Neuron (in vitro differentiated cells): ENCODE measurements around the gene BRAF.
"Not testable (repeated sequence)": the region's sequence is repeated elsewhere in the genome, so short reads cannot be mapped to it uniquely, and the experiment has no call there.

Source experiments
- H2AFZ ChIP-seq: one replicate; pipeline ENCODE4 v1.6.1; 2013; ENCODE audit warnings: low read depth, mild to moderate bottlenecking, inconsistent platforms, low read length, moderate library complexity
- H3K27me3 ChIP-seq: one replicate; pipeline ENCODE4 v1.6.1; 2013; ENCODE audit warnings: low read length; ENCODE audit not compliant: insufficient read depth
- H3K36me3 ChIP-seq: one replicate; pipeline ENCODE4 v1.6.1; 2013; ENCODE audit warnings: low read length; ENCODE audit not compliant: insufficient read depth
- H3K4me1 ChIP-seq: one replicate; pipeline ENCODE4 v1.6.1; 2013; ENCODE audit warnings: low read length; ENCODE audit not compliant: insufficient read depth
- H3K4me3 ChIP-seq: 2 replicates; pipeline ENCODE4 v1.5.1; 2013; ENCODE audit warnings: mild to moderate bottlenecking, low read length, moderate library complexity
- H3K9me3 ChIP-seq: one replicate; pipeline ENCODE4 v1.6.1; 2013; ENCODE audit warnings: low read length

BRAF gene

DNA sequence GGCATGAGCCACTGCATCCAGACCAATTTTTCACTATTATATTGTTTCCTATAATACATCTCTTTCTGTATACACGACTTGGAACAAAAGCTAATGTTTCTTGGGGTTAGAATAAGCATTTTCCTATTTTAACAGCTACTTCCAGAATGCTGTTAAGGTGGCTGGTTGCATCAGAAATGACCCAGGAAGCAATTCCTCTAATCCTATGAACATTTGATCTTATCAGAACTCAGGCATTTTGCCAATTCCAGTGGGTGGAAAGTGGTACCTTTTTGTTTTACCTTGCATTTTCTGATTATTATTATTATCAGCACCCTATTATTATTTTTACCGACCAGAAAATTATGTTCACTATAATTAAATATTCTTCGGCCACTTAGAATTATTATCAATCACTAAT, 154.9 kb downstream of the BRAF start:
- H3K4me1 ChIP-seq, result no peaks in the 10 kb centered on the region
- no peaks in the 10 kb centered on the region for H3K27me3 ChIP-seq
- no peak overlapping the region for H2AFZ ChIP-seq
- peaks cover 4% of the 10 kb centered on the region for H3K9me3 ChIP-seq
- no peak overlapping the region for H3K4me3 ChIP-seq
- H3K36me3 ChIP-seq, result peaks cover 42% of the 10 kb centered on the region

DNA sequence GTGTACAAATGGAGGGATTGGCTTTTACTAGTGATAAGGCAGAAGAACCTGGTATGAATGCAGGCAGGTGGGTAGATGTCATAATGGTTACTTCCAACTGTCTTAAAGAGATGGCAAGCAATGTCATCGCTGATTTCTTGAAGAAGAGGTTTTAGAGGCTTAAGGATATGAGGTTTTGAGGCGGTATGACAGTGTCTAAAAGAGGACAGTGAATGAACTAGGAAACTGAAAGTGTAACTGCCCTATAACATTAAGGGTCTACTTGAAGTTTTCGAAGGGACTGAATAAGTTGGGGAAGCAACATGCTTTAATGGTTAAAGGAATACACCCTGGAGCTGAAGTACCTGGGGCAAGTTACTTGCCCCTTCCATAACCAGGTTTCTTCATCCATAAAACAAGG, 157.3 kb downstream of the BRAF start:
- Histone ChIP-seq H3K4me3 (no peak overlapping the region), H3K27me3 (no peaks in the 10 kb centered on the region), H2AFZ (no peak overlapping the region), H3K9me3 (peaks cover 4% of the 10 kb centered on the region), H3K4me1 (no peaks in the 10 kb centered on the region), H3K36me3 (peaks cover 23% of the 10 kb centered on the region)

DNA sequence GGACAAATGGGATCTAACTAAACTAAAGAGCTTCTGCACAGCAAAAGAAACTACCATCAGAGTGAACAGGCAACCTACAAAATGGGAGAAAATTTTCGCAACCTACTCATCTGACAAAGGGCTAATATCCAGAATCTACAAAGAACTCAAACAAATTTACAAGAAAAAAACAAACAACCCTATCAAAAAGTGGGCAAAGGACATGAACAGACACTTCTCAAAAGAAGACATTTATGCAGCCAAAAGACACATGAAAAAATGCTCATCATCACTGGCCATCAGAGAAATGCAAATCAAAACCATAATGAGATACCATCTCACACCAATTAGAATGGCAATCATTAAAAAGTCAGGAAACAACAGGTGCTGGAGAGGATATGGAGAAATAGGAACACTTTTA, 159.3 kb downstream of the BRAF start:
- H3K9me3 ChIP-seq, H3K4me1 ChIP-seq, H2AFZ ChIP-seq, H3K27me3 ChIP-seq, H3K4me3 ChIP-seq: not testable (repeated sequence)
- peaks cover 15% of the 10 kb centered on the region for H3K36me3 ChIP-seq

DNA sequence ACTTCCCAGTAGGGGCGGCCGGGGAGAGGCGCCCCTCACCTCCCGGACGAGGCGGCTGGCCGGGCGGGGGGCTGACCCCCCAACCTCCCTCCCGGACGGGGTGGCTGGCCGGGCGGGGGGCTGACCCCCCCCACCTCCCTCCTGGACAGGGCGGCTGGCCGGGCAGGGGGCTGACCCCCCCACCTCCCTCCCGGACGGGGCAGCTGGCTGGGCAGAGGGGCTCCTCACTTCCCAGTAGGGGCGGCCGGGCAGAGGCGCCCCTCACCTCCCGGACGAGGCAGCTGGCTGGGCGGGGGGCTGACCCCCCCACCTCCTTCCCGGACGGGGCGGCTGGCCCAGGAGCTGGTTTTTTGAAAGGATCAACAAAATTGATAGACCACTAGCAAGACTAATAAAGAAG, 161.6 kb downstream of the BRAF start:
- not testable (repeated sequence) for H2AFZ ChIP-seq, H3K4me3 ChIP-seq, H3K4me1 ChIP-seq, H3K9me3 ChIP-seq, H3K27me3 ChIP-seq, H3K36me3 ChIP-seq

DNA sequence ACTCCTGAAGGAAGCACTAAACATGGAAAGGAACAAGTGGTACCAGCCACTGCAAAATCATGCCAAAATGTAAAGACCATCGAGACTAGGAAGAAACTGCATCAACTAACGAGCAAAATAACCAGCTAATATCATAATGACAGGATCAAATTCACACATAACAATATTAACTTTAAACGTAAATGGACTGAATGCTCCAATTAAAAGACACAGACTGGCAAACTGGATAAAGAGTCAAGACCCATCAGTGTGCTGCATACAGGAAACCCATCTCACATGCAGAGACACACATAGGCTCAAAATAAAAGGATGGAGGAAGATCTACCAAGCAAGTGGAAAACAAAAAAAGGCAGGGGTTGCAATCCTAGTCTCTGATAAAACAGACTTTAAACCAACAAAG, 163.4 kb downstream of the BRAF start:
- H3K9me3 ChIP-seq, H3K27me3 ChIP-seq, H3K4me3 ChIP-seq, H3K36me3 ChIP-seq, H3K4me1 ChIP-seq, H2AFZ ChIP-seq: not testable (repeated sequence)

DNA sequence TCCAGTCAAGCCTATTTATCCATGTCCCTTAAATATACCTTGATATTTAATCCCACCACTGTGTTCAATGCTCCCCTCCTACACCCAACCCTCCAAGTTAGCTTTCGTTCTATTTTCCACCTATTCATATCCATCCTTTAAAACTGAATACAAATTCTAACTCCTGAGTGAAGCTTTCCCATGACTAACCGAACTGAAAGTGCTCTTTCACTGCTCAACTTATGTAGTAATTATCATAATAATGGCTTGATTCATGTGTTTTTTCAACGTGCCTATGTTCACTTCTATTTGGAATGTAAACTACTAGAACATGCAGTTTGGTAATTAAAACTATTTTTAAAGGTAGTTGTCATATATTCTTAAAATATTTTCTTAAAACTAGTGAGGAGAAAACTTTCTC, 170.2 kb downstream of the BRAF start:
- Histone ChIP-seq H3K36me3 (peaks cover 16% of the 10 kb centered on the region), H3K27me3 (no peaks in the 10 kb centered on the region), H3K4me1 (peaks cover 10% of the 10 kb centered on the region), H3K9me3 (no peaks in the 10 kb centered on the region), H3K4me3 (no peak overlapping the region), H2AFZ (no peak overlapping the region)

DNA sequence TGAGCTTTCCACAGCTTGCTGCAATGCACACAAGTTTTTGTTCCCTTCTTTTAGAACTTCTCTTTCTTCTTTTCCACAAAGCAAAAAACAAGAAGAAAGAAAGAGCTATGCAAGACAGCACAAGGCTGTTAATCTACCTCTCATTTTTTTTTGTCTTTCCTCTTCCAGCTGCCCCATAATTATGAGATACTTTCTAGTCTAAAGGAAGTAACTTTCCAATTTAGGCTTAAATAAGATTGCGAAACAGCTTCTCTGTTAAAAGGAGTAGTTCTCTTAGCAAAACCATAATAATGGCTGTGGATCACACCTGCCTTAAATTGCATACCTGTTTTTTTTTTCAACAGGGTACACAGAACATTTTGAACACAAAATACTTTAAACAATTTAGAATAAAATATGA, 172.2 kb downstream of the BRAF start:
- peaks cover 10% of the 10 kb centered on the region for H3K4me1 ChIP-seq
- no peak overlapping the region for H3K4me3 ChIP-seq
- H3K27me3 ChIP-seq, result no peaks in the 10 kb centered on the region
- no peak overlapping the region for H2AFZ ChIP-seq
- no peaks in the 10 kb centered on the region for H3K9me3 ChIP-seq
- peaks cover 22% of the 10 kb centered on the region for H3K36me3 ChIP-seq

DNA sequence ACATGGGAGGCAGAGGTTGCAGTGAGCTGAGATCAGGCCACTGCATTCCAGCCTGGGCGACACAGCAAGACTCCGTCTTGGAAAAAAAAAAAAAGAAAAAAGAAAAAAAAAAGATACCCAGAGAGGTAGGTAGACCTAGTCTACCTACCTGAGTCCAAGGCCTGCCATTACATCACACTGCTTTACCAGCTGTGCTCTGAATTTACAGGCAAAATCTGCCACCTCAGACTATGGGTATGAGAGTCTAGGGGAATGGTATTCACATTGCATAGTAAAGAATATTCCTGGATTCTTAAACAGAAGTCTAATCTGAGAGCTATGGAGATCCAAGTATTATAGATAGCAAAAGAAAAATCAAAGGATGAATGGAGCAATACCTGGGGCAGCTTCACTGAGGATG, 178.0 kb downstream of the BRAF start:
- no peaks in the 10 kb centered on the region for H3K9me3 ChIP-seq
- no peak overlapping the region for H2AFZ ChIP-seq
- H3K36me3 ChIP-seq, result peaks cover 15% of the 10 kb centered on the region
- H3K27me3 ChIP-seq, result no peaks in the 10 kb centered on the region
- H3K4me3 ChIP-seq, result no peak overlapping the region
- H3K4me1 ChIP-seq, result no peaks in the 10 kb centered on the region

DNA sequence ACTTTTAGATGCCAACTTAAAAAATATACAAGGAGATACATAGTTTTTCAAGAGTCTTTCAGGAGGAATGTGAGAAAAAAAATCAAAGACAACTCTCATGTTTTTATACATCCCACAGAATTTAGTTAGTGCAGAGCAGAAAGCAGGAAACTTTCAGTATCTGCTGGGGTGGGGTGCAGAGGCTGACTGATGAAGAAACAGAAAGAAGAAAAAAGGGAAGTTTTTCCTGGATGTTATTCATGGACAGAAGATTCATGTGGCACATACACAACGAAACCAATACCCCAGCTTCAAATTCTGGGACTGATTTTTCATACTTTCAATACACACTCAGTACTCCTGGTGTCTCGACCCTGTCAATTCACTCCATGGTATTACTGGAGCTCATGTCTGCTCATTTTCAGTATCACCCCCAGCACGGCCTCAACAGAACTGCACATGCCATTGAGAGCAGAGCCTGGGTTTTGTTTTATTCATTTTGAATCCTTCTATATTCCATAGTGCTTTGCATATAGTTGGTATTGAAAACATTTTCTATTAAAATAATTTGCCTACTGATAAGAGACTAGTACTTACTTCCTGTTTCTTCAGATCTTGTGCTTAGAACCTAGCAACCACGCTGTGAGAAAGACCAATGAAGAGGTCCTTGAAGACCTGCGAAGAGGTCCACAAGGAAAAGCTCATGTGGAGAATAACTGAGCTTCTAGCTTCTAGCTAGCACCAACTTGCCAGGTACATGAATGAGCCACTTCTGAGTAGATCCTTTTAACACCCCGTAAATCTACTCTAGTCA, 179.3 kb downstream of the BRAF start:
- no peaks in the 10 kb centered on the region for H3K27me3 ChIP-seq
- H3K36me3 ChIP-seq, result peaks cover 15% of the 10 kb centered on the region
- H3K9me3 ChIP-seq, result no peaks in the 10 kb centered on the region
- H3K4me3 ChIP-seq, result no peak overlapping the region
- no peaks in the 10 kb centered on the region for H3K4me1 ChIP-seq
- H2AFZ ChIP-seq, result no peak overlapping the region

DNA sequence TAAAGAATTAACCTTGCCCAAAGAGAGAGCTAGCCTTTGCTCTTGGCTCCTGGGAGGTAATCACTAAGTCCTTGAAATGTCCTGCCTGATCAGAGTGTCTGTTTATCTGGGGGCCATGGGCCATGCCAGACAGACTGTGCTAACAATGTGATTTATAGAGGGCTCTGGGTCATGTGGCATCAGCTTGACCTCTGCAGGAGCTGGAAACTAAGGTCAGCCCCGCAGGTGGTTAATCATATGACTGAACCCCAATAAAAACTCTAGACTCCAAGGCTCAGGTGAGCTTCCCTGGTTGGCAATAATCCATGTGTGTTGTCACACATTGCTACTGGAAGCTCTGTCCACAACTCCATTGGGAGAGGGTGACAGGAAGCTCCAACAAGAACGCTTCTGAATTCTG, 180.7 kb downstream of the BRAF start:
- Histone ChIP-seq H3K4me3 (no peak overlapping the region), H2AFZ (no peak overlapping the region), H3K27me3 (no peaks in the 10 kb centered on the region), H3K36me3 (peaks cover 22% of the 10 kb centered on the region), H3K9me3 (no peaks in the 10 kb centered on the region), H3K4me1 (no peaks in the 10 kb centered on the region)

DNA sequence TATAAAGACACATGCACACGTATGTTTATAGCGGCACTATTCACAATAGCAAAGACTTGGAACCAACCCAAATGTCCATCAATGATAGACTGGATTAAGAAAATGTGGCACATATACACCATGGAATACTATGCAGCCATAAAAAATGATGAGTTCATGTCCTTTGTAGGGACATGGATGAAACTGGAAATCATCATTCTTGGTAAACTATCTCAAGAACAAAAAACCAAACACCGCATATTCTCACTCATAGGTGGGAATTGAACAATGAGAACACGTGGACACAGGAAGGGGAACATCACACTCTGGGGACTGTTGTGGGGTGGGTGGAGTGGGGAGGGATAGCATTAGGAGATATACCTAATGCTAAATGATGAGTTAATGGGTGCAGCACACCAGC, 181.5 kb downstream of the BRAF start:
- not testable (repeated sequence) for H3K4me3 ChIP-seq, H3K4me1 ChIP-seq, H2AFZ ChIP-seq, H3K27me3 ChIP-seq, H3K9me3 ChIP-seq
- H3K36me3 ChIP-seq, result peaks cover 22% of the 10 kb centered on the region

DNA sequence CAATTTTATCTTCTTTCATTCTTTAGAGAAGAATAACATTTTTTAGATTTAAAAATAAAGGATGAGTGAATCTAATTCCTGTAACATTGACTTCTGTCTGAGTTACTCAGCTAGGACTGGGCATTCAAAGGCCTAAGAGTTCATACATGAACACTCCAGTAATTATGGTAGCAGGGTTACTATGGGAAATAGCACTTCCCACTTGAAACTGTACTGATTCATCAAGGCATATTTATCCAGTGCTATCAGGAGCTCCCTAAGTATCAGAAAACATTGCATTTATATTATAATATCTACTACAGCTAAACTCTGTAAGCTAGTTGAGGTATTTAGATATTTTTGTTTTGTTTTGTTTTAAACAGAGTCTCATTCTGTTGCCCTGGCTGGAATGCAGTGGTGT, 186.4 kb downstream of the BRAF start:
- Histone ChIP-seq H3K4me1 (no peaks in the 10 kb centered on the region), H3K36me3 (peaks cover 31% of the 10 kb centered on the region), H3K4me3 (no peak overlapping the region), H3K27me3 (no peaks in the 10 kb centered on the region), H3K9me3 (no peaks in the 10 kb centered on the region), H2AFZ (no peak overlapping the region)

DNA sequence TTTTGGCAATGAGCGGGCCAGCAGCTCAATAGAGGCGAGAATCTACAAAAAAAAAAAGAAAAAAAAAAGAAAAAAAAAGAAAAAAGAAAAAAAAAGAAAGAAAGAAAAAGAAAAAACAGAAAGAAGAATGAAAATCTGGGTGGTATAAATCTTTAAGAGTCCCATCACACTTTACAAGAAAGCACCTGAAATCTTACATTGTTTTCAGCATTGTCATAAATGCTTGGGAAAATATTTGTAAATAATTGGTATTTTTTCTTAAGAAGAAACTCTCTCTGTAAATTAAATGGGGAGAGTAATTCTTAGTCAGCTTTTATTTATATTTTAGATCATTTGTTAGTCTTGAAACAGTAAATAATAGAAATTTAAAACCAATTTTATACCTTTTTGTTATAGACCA, 190.0 kb downstream of the BRAF start:
- Histone ChIP-seq H3K4me3 (no peak overlapping the region), H3K36me3 (peaks cover 35% of the 10 kb centered on the region), H3K27me3 (no peaks in the 10 kb centered on the region), H3K9me3 (no peaks in the 10 kb centered on the region), H2AFZ (no peak overlapping the region), H3K4me1 (no peaks in the 10 kb centered on the region)

DNA sequence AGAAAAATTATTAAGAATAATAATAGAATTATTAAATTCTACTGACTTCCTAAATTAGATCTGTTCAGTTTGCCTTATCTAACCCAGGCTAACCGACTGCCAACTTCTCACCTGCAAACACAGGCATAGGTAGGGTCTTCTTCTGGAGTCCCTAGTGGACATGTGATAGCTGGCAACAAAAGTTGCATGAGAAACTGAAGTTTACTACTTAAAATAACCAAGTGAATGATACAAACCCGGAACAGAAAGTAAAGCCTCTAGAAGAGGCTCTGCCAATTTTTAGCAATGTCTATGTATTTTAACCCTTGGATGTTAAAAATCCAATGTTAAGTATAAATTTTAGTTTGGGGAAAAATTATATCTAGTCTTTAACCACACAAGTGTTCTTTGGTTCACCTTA, 190.6 kb downstream of the BRAF start:
- no peaks in the 10 kb centered on the region for H3K9me3 ChIP-seq
- no peaks in the 10 kb centered on the region for H3K4me1 ChIP-seq
- H2AFZ ChIP-seq, result no peak overlapping the region
- peaks cover 32% of the 10 kb centered on the region for H3K36me3 ChIP-seq
- no peaks in the 10 kb centered on the region for H3K27me3 ChIP-seq
- H3K4me3 ChIP-seq, result no peak overlapping the region
